Bronchial epithelial cell (primary cell): ENCODE data around the gene GPR176. TPM values are rescaled to one million over a fixed set of nuclear protein-coding genes. Genes with fewer than 3 reads are reported as not detected.

Experiments used
- DNase-seq: peaks from one replicate; pipeline ENCODE4 v3.0.0-alpha.2; 2010; ENCODE audit warnings: low read depth
- FAIRE-seq: peaks from 2 replicates; lab custom pipeline; 2011; peaks lifted over from hg19 to GRCh38; lab: Jason Lieb, UNC
- H3K27me3 ChIP-seq: 2 replicates; pipeline ENCODE4 v1.5.1; 2011; ENCODE audit warnings: low read length; ENCODE audit not compliant: control insufficient read depth, insufficient read depth
- H3K36me3 ChIP-seq: 2 replicates; pipeline ENCODE4 v1.5.1; 2011; ENCODE audit warnings: low read length; ENCODE audit not compliant: control insufficient read depth, insufficient read depth
- H3K4me3 ChIP-seq: 2 replicates; pipeline ENCODE4 v1.5.1; 2011; ENCODE audit warnings: mild to moderate bottlenecking, low read depth, low read length, control low read depth
- total RNA-seq: library from RNA; depleted of rRNA; stranded (reverse); fragments of >200 nt; gene quantifications from 2 replicates; pipeline ENCODE4 v1.2.1, GENCODE V29; 2014
- TF ChIP-seq, protein P1 (sequence below): IDR thresholded peaks from 2 replicates; pipeline ENCODE4 v1.5.1; 2011; ENCODE audit warnings: mild to moderate bottlenecking, moderate library complexity, low read length, control low read depth, inconsistent platforms; ENCODE audit not compliant: insufficient read depth, severe bottlenecking

The GPR176 gene
- total RNA-seq, 1 donor from 2014 or later, result 3.4 TPM

DNA sequence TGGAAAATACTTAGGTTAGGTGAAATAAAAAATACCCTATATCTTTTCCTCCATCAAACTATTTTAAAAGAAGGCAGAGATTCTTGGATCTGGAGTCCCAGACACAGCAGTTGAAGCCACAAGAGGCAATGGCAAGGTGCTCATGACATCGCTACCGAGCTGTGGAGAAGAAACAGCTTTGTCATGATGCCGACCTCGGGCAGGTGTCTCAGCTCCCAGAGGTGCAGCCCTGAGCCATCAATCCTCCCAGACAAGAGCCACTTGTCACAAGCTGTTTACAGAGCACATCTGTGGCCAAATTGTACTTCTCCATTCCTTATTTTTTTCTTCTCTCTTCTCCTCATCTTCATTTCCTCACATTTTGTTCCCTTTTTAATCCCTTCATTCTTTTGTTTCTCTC, 50.8 kb downstream of the GPR176 start:
- H3K36me3 ChIP-seq, result no peaks in the 10 kb centered on the region
- TF ChIP-seq, protein P1, sequence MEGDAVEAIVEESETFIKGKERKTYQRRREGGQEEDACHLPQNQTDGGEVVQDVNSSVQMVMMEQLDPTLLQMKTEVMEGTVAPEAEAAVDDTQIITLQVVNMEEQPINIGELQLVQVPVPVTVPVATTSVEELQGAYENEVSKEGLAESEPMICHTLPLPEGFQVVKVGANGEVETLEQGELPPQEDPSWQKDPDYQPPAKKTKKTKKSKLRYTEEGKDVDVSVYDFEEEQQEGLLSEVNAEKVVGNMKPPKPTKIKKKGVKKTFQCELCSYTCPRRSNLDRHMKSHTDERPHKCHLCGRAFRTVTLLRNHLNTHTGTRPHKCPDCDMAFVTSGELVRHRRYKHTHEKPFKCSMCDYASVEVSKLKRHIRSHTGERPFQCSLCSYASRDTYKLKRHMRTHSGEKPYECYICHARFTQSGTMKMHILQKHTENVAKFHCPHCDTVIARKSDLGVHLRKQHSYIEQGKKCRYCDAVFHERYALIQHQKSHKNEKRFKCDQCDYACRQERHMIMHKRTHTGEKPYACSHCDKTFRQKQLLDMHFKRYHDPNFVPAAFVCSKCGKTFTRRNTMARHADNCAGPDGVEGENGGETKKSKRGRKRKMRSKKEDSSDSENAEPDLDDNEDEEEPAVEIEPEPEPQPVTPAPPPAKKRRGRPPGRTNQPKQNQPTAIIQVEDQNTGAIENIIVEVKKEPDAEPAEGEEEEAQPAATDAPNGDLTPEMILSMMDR, result no peak
- FAIRE-seq (no peak), DNase-seq (no peak)
- no peak overlapping the region for H3K4me3 ChIP-seq
- no peaks in the 10 kb centered on the region for H3K27me3 ChIP-seq

DNA sequence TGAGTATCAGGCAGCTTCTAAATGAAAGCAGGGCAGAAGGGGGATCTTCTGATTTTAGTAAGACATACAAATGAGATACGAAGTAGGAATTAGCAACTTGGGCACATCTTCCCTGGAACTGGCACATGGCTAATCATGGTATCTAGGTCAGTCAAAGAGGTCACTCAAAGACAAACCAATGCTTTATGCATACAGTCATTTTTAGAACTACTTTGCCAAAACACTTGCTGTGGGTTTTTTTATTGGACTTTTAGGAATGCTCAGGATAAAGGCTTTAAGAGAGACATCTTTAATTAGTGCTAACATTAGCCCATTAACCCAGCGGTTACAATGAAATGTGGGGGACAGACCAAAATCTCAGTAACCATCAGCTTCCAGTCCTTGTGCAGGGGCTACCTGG, 51.7 kb downstream of the GPR176 start:
- H3K36me3 ChIP-seq, result no peaks in the 10 kb centered on the region
- H3K4me3 ChIP-seq, result no peak overlapping the region
- no peaks in the 10 kb centered on the region for H3K27me3 ChIP-seq
- TF ChIP-seq, protein P1, result no peak
- no peak for FAIRE-seq
- DNase-seq, result no peak

DNA sequence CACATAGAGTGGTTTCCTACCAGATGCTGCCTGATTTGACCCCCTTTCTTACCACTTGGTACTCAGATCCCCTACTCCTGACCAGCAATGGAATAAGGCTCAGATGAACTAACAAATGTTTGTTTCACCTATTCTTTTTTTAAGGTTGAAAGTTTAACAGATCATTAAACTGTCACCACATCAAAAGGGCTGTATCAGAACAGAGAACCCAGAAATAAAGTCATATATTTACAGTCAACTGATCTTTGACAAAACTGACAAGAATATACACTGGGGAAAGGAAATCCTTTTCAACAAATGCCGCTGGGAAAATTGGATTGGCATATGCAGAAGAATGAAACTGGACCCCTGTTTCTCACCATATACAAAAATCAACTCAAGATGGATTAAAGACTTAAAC, 56.0 kb downstream of the GPR176 start:
- no peak overlapping the region for H3K4me3 ChIP-seq
- TF ChIP-seq, protein P1, result no peak
- FAIRE-seq (no peak), DNase-seq (no peak)
- H3K36me3 ChIP-seq, result no peaks in the 10 kb centered on the region
- no peaks in the 10 kb centered on the region for H3K27me3 ChIP-seq

DNA sequence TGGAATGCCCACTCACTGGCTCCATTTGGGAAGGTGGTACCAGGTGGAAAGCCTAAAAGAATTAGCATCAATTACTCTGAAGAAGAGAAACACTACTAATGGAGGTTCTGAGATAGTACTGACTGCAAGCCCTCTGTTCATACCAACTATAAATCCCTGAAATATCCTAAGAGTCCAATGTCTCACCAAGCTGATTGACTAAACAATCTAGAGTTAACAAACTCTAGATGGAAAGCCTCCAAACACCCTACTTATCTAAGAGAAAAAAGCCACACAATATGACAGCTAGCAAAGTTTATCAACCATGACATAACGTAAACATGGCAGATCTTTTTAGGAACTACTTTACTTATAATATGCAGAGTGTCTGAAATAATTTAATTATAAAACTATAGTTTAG, 59.2 kb downstream of the GPR176 start:
- no peak for DNase-seq
- Histone ChIP-seq H3K36me3 (no peaks in the 10 kb centered on the region), H3K4me3 (no peak overlapping the region), H3K27me3 (no peaks in the 10 kb centered on the region)
- FAIRE-seq, result no peak
- TF ChIP-seq, protein P1, result no peak

DNA sequence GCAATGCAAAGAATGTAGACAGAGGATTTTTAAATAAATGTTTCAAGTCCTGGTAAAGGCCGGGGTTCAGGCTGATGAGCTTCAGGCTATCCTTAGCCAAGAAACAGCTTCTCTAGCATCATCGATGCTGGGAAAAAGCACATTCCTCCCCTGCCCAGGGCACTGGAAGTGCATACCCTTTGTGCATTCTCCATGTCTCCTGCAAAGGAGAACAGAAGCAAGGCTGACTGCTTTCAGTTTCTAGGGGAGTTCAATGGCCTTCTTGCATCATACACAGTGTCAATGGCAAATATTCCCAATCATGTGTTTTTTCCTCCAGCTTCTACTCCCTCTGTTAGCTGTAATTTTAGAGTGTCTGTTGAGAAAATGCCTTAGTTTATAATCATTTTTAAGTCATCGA, 59.9 kb downstream of the GPR176 start:
- FAIRE-seq (no peak), DNase-seq (no peak)
- H3K36me3 ChIP-seq, result no peaks in the 10 kb centered on the region
- TF ChIP-seq, protein P1, result no peak
- H3K27me3 ChIP-seq, result no peaks in the 10 kb centered on the region
- H3K4me3 ChIP-seq, result no peak overlapping the region

DNA sequence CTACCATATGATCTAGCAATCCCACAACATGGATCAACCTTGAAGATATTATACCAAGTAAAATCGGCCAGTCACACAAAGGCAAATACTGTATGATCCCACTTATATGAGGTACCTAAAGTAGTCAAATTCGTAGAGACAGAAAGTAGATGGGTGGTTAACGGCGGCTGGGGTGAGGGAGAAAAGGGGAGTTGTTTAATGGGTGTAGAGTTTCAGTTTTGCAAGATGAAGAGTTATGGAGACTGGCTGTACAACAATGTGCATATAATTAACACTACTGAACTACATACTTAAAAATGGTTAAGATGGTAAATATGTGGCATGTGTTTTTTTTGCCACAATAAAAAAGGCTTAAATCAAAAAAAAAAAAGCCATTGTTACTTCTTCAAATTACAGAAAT, 60.4 kb downstream of the GPR176 start:
- H3K36me3 ChIP-seq, result no peaks in the 10 kb centered on the region
- TF ChIP-seq, protein P1, result no peak
- no peak overlapping the region for H3K4me3 ChIP-seq
- H3K27me3 ChIP-seq, result no peaks in the 10 kb centered on the region
- FAIRE-seq (no peak), DNase-seq (no peak)
